Erythroblast (primary cell): ENCODE data around the gene CDH15.

ENCODE experiments used
- GATA1 ChIP-seq: IDR thresholded peaks from 2 replicates; pipeline ENCODE4 v1.6.1; 2011; ENCODE audit warnings: low read depth, mild to moderate bottlenecking, control low read depth, low read length, moderate library complexity
- POLR2A ChIP-seq: IDR thresholded peaks from 2 replicates; pipeline ENCODE4 v1.6.1; 2011; ENCODE audit warnings: mild to moderate bottlenecking, low read length

DNA sequence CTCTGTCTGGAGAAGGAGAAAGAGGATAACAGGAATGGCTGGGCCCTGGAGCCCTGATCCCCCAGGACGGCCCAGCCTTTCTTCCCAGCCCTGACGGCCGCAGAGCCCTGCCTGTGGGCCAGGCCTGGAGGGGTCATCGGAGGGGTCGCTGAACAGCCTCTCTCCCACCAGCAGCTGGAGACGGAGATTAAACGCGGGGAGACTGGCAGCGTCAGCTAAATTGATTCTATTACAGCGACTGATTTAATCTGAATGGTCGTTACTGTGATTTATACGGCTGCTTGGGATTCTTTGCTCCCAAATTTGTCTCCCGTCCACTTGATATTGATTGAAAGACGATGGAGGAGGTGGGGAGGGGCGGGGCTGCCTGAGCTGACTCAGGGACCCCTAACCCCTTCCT is 7.1 kb upstream of the CDH15 start:
- TF ChIP-seq POLR2A (no peak), GATA1 (no peak)
